HG03354 (cell line): ENCODE measurements around the gene CREM.
"Not testable (repeated sequence)": the region's sequence is repeated elsewhere in the genome, so short reads cannot be mapped to it uniquely, and the experiment has no call there.

Experiments used
- ATAC-seq: cut with Tn5 transposase; IDR thresholded peaks from one replicate; pipeline ENCODE4 v1.9.1; 2021; ENCODE audit warnings: mild to moderate bottlenecking; ENCODE audit not compliant: unreplicated experiment, poor library complexity, severe bottlenecking

The CREM gene

DNA sequence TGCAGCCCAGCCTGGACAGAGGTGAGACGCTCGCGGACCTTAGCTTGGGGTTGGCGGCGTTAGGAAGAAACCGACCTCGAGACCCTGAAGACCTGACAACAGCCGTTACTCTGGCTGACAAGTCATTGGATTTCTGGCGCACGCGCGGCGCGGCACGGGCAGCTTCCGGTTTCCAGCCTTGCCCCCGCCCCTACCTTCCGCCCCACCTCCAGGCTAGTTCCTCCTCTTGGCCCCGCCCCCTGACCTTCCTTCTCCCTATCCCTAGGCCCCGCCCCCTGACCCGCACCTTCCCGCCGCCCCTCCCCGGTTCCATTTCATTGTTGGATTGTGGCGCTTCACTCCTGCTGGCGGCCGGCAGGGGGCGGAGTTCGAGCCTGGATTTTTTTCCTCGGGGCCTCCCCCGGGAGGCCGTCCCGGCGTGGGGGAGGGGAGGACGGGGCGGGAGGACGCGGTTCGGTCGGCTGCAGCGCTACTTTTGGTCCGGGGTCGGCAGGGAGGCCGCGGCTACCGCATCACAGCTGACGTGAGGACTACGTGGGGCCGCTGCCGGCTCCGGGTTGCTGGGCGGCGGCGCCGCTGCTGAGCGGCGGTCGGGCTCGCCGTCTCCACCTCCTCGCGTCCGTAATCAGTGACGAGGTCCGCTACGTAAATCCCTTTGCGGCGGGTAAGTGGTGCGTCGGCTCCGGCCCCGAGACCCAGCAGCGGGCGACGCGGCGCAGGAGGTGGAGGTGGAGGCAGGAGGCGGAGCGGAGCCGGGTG, at the start of gene CREM:
Gene CREM (plus strand): TSS at position 317 of the 759 bp plus-strand sequence. CDS start 10,990 bp downstream, outside the sequence.
- ATAC-seq = peak; percentile 83

- ATAC-seq = no peak
These were observed 47.4 kb upstream of the CREM start for GRCh38 chr10:35079265-35079664.

GRCh38 chr10:35079763-35080162, 46.9 kb upstream of the CREM start:
- ATAC-seq = no peak

DNA sequence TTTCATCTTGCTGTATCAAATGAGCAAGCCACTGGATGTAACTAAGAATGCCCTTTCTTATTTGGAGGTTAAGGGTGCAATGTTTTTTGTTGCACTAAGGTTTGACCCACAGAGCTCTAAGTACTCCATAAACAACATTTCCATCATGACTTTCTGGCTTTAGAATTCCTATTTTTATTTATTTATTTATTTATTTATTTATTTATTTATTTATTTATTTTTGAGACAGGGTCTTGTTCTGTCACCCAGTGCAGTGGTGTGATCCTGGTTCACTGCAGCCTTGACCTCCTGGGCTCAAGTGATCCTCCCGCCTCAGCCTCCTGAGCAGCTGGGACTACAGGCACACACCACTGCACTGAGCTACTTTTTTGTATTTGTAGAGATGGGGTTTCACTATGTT, 46.4 kb upstream of the CREM start:
- ATAC-seq = not testable (repeated sequence)

- no peak for ATAC-seq
These were observed 43.4 kb upstream of the CREM start for GRCh38 chr10:35083242-35083641.

DNA sequence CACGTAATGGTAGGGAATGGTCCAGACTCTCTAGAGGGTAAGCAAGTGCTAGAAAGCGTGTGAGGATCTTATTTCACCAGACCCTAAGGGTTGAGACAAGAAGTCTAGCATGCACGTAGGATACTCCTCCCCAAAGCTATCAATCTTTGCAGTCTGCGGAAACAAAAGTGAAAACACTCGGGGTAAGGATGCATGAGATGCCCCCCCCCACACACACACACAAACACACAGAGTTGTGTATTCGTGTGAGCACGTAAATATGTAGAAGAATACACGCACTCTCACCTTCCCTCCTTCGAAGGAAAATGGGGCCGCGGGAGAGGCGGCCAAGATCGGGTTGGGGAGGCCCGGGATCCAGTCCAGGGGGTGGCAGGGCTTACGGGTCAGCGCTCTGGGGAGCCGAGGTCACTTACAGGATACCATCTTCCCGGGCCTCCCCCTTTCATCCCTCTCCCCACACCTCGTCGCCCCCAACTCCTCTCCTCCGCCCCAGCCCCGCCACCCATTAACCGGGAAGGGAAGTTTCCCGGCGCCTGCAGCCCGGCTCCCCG, 37.0 kb upstream of the CREM start:
- peak; percentile 58 for ATAC-seq

DNA sequence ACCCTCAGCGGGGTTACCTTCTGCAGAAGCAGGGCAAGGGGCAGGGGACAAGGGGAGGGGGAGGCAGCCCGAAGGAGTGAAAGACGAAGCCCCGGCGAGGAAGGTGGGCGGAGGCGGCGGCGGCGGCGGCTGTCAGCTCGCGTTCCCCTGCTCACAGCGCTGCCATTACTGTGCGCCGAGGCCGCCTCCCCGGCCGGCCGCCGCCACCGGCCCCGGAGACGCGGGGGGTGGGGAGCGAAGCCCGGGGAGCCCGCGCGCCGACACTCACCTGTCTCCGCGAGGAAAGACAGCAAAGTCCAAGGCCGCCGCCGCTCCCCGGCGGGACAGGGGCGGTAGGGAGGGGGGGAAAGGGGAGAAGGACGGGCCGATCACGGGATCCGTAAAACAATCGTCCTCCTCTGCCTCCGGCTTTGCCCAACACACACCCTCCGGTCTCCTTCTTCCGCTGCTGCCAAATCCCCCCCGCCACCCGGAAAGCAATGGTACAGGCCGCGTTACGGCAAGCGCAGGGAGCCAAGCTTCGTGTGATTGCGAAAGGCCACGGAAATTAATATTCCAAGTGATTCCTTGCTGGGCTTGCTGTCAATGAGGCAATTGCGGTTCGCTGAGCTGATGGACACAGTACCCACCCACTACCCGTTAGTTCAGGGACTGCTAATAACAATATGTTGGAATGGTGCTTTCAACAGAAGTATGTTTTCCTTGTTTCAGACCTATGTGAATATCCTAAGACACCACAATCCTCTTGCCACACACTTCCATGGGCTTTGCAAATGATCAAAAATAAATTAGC, 36.3 kb upstream of the CREM start, which contains the start of gene CUL2:
Gene CUL2 (minus strand): TSS at position 180 of the 793 bp plus-strand sequence. CDS start 19,024 bp downstream, outside the sequence.
- ATAC-seq = peak; percentile 95

DNA sequence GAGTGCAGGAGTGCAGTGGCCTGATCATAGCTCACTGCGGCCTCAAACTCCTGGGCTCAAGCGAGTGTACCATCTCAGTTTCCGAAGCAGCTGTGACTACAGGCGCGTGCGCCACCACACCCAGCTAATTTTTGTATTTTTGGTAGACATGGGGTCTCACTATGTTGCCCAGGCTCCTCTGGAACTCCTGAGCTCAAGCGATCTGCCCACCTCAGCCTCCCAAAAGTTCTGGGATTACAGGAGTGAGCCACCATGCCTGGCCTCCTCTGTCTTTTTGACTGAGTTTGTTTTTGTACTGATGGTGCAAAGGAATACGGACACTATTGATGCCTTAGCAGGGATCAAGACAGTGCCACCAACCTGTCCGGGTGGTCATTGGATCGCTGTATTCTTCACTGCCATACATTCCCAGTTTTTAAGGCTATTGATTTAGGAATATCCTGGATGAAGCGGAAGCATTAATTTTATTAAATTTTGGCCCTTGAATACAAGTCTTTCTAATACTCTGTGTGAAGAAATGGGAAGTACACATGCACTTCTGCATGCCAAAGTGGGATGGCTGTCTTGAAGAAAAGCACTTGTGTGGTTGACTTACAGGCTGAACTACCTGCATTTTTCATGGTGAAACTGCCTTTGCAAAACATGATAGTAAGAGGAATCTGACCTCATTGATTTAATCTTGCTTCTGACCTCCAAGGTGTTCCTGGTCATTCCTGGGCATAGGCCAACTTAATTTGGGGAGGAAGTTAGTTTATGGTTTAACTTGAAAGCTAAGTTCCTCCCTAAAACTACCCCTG, 34.5 kb upstream of the CREM start:
- no peak for ATAC-seq

DNA sequence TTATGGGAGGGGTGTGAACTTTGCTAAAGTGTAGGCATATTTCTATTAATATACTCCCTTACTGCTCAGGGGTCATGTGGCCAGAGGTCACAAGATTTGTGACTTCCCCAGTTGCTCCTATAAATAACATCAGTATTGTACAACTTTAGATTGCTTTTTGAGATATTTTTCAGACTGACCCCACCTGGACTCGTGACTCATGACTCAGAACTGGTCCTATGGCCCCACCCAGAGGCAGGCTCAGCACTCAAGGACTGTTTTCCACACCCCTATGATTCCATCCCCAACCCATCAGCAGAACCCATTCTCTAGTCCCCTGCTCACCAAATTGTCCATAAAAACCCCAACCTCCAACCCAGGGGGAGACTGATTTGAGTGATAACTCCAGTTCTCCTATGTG, 33.8 kb upstream of the CREM start:
- no peak for ATAC-seq

GRCh38 chr10:35096312-35096711, 30.3 kb upstream of the CREM start:
- ATAC-seq = no peak

DNA sequence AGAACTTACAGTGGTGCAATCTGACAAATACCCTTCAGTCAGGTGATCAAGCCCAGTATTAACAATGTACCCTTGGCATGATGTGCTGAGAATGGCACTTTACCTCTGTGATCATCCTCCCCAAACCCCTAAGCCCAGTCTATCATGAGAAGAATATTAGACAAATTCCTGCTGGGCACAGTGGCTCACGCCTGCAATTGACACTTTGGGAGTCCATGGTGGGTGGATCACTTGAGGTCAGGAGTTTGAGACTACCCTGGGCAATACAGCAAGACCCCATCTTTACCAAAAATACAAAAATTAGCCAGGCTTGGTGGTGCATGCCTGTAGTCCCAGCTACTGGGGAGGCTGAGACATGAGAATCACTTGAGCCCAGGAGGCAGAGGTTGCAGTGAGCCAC, 29.1 kb upstream of the CREM start:
- ATAC-seq = no peak

GRCh38 chr10:35103882-35104281, 22.8 kb upstream of the CREM start:
- ATAC-seq = no peak

DNA sequence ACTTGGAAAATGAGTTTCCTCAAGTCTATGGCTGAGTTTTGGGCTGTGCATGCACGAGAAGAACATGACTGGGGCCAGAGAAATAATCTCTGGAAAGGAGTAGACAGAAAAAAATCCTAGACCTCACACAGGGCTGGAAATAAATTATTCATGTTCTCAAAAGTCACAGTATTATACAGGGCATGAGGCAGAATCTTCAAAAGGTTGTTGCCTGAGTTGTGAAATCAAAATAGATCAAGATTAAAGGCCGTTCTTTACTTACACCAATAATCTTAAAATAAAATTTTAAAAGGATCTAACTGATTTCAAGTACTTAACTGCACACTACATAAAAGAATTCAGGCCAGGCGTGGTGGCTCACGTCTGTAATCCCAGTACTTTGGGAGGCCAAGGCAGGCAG, 14.1 kb upstream of the CREM start:
- ATAC-seq = no peak

DNA sequence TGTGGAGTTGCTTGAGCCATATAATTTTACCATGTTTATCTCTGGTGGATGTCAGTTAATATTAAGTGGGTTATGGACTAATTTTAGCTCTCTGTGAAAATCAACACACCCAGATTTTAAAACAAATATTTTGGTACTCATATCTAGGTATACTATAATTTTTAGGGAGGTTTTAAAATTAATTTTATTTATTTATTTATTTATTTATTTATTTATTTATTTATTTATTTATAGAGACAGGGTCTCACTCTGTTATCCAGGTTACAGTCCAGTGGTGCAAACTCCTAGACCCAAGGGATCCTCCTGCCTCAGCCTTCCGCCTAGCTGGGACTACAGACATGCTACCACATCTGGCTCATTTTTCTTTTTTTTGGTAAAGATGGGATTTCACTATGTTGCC, 7.3 kb upstream of the CREM start:
- ATAC-seq = no peak

DNA sequence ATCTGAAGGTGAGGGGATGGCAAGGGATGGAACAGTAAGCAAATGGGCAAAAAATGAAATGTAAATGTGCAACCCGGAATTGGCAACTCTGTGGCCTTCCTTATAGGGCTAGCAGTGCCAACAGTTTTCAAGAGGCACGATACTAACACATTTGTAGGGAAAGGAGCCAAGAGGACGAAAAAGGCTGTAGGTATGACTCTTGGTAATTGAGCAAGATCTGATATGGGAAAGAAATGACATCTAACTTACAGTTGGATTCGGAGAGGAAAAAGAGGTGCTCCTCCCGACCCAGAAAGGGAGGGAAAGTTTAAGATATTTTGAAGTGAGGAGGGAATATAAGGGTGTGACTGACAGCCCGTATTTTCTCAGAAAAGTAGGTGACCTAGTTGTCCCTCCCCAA, 2.1 kb upstream of the CREM start:
- ATAC-seq = no peak

DNA sequence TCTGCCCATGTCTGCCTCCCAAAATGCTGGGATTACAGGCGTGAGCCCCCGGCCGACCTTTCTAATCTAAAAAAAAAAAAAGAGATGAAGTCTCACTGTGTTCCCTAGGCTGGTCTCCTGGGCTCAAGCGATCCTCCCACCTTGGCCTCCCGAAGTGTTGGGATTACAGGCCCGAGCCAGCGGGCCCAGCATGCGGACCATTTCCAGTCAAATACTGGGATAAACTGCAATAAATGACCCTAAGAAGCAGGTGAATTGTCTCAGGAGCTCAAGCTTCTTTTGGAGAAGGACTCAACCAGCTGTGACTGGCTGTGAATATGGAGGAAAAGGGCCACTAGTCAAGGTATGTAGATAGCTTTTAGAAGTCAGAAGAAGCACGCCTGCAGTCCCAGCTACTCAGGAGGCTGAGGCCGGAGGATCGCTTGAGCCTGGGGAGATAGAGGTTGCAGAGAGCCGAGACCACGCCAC, 550 bp upstream of the CREM start:
- ATAC-seq = peak; percentile 3

DNA sequence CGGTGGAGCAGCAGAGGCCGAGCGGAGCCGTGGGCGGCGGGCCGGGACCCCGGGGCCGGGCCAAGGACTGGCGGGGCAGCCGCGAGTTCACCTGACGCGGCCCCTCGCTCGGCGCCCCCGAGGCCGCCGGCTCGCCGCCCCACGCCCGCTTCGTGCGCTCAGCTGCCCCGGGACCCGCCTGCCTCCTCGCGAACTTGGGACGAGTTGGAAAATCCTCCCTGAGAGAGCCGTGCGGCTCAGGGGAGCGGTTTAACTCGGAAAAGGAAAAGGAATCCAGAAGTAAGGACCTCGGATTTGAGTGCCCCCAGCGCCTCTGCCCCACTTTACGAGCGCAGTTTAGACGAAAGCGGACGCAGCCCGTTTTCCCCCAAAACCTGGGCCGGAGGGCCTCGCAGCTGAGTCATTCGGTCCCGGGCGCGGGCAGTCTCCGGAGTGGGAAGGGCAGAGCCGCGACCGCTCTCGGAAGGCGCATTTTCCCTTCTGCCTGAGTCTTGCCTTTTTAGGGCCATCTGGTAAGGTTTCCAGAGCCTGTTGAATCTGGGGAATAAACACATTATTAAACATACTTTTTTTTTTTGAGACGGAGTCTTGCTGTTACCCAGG, 744 bp downstream of the CREM start:
- peak; percentile 26 for ATAC-seq

GRCh38 chr10:35129185-35129674, 2.6 kb downstream of the CREM start:
- ATAC-seq = no peak

DNA sequence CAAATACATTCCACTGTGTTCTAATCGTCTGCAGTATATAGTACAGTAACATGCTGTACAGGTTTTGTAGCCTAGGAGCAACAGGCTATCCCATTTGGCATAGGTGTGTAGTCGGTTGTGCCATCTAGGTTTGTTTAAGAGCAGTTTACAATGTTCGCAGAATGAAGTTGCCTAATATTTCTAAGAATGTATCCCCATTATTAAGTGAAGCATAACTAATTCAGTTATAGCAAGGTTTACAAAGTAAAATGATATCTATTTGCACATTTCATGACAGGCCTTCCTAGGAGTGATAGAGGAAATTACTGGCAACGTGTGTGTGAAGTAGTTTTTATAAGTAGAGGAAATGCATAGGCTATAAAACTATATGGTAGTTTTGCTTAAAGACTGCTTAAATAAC, 4.0 kb downstream of the CREM start:
- no peak for ATAC-seq
